ENCODE measurements around the gene MEGF6. TPM values are rescaled to one million over a fixed set of nuclear protein-coding genes. Genes with fewer than 3 reads are reported as not detected.

Gene MEGF6
- total RNA-seq, 3 donors from 2014 or later = 19.3 to 32.1 (median 24.2) TPM

GRCh38 chr1:3568815-3569435 lies 42.4 kb downstream of the MEGF6 start:
- H3K4me1 ChIP-seq = no peaks in the 10 kb centered on the region
- H3K27ac ChIP-seq = no peak overlapping the region
- DNase-seq (ENCODE audit: low spot score in 2 of 2) = no peak
- TF ChIP-seq CTCF (IDR thresholded peaks at IDR 0.05) = no peak
- no peak for TF ChIP-seq POLR2AphosphoS5 (IDR thresholded peaks at IDR 0.05)
- no peak for TF ChIP-seq POLR2A (IDR thresholded peaks at IDR 0.05)
- H3K9me3 ChIP-seq = no peaks in the 10 kb centered on the region
- H3K27me3 ChIP-seq = peaks cover 0 to 14% of the 10 kb centered on the region in 2 donors
- intact Hi-C loops (cut with DNase I; ENCODE audit: low total_unique reads) = no loop called here
- no peak overlapping the region for H3K4me3 ChIP-seq
- no peaks in the 10 kb centered on the region for H3K36me3 ChIP-seq

GRCh38 chr1:3566951-3567804 lies 44.1 kb downstream of the MEGF6 start:
- H3K4me1 ChIP-seq = no peaks in the 10 kb centered on the region
- H3K27me3 ChIP-seq = peaks cover 0 to 14% of the 10 kb centered on the region in 2 donors
- DNase-seq (ENCODE audit: low spot score in 2 of 2) = no peak
- H3K9me3 ChIP-seq = no peaks in the 10 kb centered on the region
- intact Hi-C loops (cut with DNase I; ENCODE audit: low total_unique reads) = no loop called here
- TF ChIP-seq POLR2AphosphoS5 (IDR thresholded peaks at IDR 0.05) = no peak
- TF ChIP-seq CTCF (IDR thresholded peaks at IDR 0.05) = no peak
- TF ChIP-seq POLR2A (IDR thresholded peaks at IDR 0.05) = no peak
- H3K36me3 ChIP-seq = no peaks in the 10 kb centered on the region
- no peak overlapping the region for H3K27ac ChIP-seq
- H3K4me3 ChIP-seq = no peak overlapping the region

- Histone ChIP-seq H3K27me3 (peaks cover 0 to 14% of the 10 kb centered on the region in 2 donors), H3K4me1 (no peaks in the 10 kb centered on the region), H3K4me3 (no peak overlapping the region), H3K27ac (no peak overlapping the region), H3K9me3 (no peaks in the 10 kb centered on the region), H3K36me3 (no peaks in the 10 kb centered on the region)
- no peak for DNase-seq (ENCODE audit: low spot score in 2 of 2)
- TF ChIP-seq POLR2A (IDR thresholded peaks at IDR 0.05) = no peak
- intact Hi-C loops (cut with DNase I; ENCODE audit: low total_unique reads) = no loop called here
Observed at GRCh38 chr1:3566003-3566885, 45.1 kb downstream of the MEGF6 start.

GRCh38 chr1:3564921-3565831 lies 46.1 kb downstream of the MEGF6 start:
- intact Hi-C loops (cut with DNase I; ENCODE audit: low total_unique reads) = no loop called here
- Histone ChIP-seq H3K27ac (no peak overlapping the region), H3K9me3 (no peaks in the 10 kb centered on the region), H3K4me1 (no peaks in the 10 kb centered on the region), H3K36me3 (no peaks in the 10 kb centered on the region), H3K27me3 (peaks cover 0 to 14% of the 10 kb centered on the region in 2 donors), H3K4me3 (no peak overlapping the region)
- DNase-seq (ENCODE audit: low spot score in 2 of 2) = no peak
- TF ChIP-seq POLR2A (IDR thresholded peaks at IDR 0.05) (no peak), CTCF (IDR thresholded peaks at IDR 0.05) (peak in 2 of 3 donors; percentile 72 to 75)

- peaks cover 0 to 14% of the 10 kb centered on the region in 2 donors for H3K27me3 ChIP-seq
- DNase-seq (ENCODE audit: low spot score in 2 of 2) = no peak
- no peaks in the 10 kb centered on the region for H3K4me1 ChIP-seq
- TF ChIP-seq CTCF (IDR thresholded peaks at IDR 0.05) (no peak), POLR2AphosphoS5 (IDR thresholded peaks at IDR 0.05) (no peak)
- H3K36me3 ChIP-seq = no peaks in the 10 kb centered on the region
- intact Hi-C loops (cut with DNase I; ENCODE audit: low total_unique reads) = no loop called here
- no peaks in the 10 kb centered on the region for H3K9me3 ChIP-seq
- no peak overlapping the region for H3K4me3 ChIP-seq
- H3K27ac ChIP-seq = no peak overlapping the region
Observed at GRCh38 chr1:3563610-3564009, 47.7 kb downstream of the MEGF6 start.
